Activated T-cell treated with anti-CD3 and anti-CD28 coated beads for 4 hours (primary cell): Measurements from ENCODE around the gene ARID3B.
"Not testable (repeated sequence)": the region's sequence is repeated elsewhere in the genome, so short reads cannot be mapped to it uniquely, and the experiment has no call there.

ENCODE experiments used
- DNase-seq: peaks from one replicate; pipeline ENCODE4 v3.0.0-alpha.2; 2020

Gene ARID3B

GRCh38 chr15:74537736-74538135 lies 3.3 kb upstream of the ARID3B start:
- DNase-seq: no peak

GRCh38 chr15:74539521-74539920 lies 1.5 kb upstream of the ARID3B start:
- not testable (repeated sequence) for DNase-seq

DNA sequence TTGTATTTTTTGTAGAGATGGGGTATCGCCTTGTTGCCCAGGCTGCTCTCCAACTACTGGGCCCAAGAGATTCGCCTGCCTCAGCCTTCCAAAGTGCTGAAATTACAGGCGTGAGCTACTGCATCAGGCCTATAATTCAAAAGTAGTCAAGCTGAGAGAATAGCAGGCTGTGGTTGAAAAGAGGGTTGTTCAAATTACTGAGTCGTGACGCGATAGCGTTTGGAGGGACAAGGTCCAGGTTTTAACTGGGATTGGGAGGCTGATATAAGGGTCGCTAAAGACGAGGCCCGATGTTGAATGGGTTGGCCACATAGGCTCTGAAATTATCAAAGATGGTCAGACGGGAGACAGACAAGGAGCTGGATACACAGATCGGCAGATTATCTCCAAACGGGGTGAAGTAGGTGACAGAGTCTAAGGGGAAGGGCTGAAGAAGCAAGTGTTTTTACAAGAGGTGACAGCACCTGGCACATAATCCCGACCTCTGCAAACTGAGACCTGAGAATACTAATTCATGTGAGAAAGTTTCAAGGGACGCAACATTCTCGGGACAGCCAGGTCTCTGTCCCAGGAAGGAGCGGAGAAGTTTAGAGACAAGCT lies 759 bp upstream of the ARID3B start:
- DNase-seq: no peak

GRCh38 chr15:74541494-74542165 lies 610 bp downstream of the ARID3B start:
- peak; percentile 59 for DNase-seq

DNA sequence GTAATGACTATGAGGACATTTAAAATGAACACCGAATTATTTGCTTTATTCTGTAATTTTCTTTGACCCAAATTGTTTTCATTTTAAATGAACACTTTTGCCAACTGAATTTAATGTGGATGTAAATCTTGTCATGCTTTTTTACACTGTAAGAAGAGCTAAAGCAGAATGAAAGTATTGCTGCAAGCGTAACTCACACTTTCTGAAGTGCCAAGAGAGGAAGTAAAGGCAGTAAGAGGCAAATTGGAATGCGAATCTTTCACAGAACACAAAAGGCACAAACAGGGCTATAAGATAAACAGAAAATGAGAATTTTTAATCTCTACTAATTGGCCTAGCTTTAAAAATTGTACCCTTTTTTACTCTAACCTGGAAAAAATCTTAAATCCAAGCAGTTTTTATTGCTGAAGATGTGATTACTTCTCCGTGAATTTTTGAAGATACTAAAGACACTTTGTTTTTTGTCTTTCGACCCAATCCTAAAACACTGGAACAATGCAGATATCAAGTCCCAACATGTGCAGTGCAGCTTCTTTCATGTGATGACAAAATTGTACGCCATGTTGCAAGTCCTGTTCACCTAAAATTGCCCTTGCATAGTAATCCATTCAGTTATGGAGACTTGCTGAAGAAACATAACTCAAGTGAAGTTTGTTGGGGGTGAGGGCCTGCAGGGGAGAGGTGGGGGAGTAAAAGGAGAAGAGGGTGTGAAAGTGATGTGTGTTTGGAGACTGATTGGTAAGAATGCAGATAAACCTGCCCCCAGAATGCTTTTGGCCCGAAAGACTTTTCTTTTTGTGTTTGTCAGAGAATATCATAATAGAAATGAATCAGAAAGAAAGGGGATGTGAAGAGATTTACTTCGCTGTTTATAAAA lies 1.4 kb downstream of the ARID3B start:
- no peak for DNase-seq

GRCh38 chr15:74543043-74543422 lies 2.0 kb downstream of the ARID3B start:
- no peak for DNase-seq

GRCh38 chr15:74543583-74543982 lies 2.6 kb downstream of the ARID3B start:
- DNase-seq: peak; percentile 25

- DNase-seq: no peak
Measured at GRCh38 chr15:74545086-74545485, 4.1 kb downstream of the ARID3B start.

GRCh38 chr15:74545776-74546656 lies 5.0 kb downstream of the ARID3B start:
- peak; percentile 92 for DNase-seq

DNA sequence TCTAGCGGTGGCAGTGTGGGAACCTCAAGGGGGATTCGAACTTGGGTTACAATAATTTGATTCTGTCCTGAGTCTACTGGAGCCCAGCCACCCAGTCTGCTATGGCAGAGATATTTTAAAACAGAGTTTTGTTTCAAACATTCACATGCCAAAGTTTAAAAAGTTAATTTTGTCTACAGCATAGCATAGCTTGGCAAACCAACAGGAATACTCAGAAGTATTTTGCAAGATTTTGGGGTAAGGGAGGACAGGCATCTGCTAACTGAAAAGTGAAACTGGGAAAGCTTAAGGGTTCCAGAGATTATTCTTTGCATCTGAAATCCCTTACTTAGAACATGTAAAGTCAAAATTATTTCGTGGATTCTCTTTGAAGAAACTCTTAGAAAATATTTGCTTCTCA lies 6.6 kb downstream of the ARID3B start:
- no peak for DNase-seq

- DNase-seq: no peak
Measured at GRCh38 chr15:74548241-74548640, 7.2 kb downstream of the ARID3B start.

DNA sequence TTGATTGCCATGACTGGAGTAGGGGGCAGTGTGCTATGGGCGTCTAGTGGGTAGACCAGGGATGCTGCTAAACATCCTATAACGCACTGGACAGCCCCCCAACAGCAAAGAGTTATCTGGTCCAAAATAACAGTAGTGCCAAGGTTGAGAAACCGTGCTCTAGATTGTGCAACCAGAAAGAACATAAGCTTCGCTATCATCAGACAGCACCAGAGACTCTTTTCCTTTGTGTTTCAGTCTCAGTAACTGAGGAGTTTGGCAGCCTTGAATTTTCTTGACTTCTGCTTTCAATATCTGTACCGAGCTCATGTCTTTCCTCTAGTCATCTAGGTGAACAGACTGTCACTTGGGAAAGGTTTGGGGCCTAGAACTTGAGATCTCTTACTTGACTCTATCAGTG lies 8.8 kb downstream of the ARID3B start:
- DNase-seq: no peak

- no peak for DNase-seq
Measured at GRCh38 chr15:74551714-74552113, 10.7 kb downstream of the ARID3B start.

DNA sequence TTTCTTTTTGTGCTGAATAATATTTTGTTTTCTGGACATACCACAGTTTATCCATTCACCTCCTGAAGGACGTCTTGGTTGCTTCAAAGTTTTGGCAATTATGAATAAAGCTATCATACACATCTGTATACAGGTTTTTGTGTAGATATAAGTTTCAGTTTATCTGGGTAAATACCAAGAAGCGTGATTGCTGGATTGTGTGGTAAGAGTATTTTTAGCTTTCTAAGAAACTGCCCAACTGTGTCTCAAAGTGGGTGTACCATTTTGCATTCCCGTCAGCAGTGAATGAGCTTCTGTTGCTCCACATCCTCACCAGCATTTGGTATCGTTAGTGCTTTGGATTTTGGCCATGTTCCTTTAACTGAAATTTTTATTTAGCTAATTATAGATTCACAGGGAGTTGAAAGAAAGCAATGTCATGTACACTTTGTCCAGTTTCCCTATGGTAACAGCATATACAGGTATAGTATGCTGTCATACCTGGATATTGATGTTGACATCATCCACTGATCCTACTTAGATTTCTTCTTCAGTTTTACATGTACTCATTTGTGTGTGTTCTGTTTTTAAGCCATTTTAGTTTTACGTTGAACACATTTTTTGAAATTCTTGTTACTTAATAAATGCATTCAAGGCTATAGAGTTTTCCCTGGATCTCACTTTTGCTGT lies 11.9 kb downstream of the ARID3B start:
- no peak for DNase-seq

DNA sequence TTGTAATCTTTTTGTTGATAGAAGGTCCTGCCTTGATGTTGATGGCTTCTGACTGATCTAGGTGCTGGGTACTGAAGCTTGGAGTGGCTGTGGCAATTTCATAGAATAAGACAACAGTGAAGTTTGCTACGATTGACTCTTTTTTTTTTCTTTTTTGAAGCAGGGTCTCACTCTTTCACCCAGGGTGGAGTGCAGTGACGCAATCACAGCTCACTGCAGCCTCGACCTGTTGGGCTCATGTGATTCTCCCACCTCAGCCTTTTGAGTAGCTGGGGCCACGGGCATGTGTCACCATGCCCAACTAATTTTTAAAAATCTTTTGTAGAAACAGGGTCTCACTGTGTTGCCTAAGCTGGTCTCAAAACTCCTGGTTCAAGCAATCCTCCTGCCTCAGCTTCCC lies 14.2 kb downstream of the ARID3B start:
- DNase-seq: no peak

DNA sequence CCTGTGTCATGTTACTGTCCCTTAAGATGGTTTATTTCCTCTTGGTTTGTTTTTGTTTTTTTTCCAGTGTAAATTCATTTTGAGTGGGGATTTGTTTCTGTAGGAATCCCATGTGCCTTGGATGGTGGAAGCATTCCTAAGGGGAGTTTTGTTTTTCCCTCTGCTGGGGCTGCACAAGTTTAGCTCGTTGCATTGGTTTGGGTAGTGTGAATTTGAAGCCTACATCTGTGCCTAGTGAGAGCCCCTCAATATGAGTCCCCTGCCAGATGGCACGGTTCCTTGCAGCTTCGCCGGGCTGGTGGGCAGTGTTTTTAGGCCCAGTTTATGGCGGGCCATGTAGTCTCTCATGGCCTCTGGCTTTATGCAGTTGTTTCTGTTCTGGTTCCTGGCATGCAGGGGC lies 17.7 kb downstream of the ARID3B start:
- DNase-seq: no peak

GRCh38 chr15:74563442-74563841 lies 22.4 kb downstream of the ARID3B start:
- no peak for DNase-seq

DNA sequence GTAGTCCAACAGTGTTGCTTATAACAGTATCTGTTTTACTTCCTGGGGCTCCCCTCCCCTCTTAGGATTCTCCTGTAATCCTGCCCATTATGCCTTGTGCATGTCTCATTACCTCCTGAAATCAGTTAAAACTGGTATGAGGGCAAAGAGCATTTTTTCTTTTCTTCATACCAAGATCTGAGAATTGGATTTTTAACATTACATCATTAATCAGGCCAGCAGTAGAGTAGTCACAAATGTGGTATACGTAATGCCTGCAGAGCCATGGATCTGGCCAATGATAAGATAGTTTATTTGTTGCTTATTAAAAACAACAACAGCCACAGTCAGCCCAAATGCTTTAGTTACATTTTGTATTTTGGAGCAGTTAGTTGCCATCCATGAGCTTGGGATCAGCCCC lies 23.2 kb downstream of the ARID3B start:
- no peak for DNase-seq

GRCh38 chr15:74565381-74566085 lies 24.5 kb downstream of the ARID3B start:
- DNase-seq: no peak

- no peak for DNase-seq
Measured at GRCh38 chr15:74568594-74568993, 27.6 kb downstream of the ARID3B start.

GRCh38 chr15:74569731-74570070 lies 28.7 kb downstream of the ARID3B start:
- no peak for DNase-seq

- DNase-seq: no peak
Measured at GRCh38 chr15:74571191-74571590, 30.2 kb downstream of the ARID3B start.
